GM18517 (cell line): ENCODE measurements around the gene NUPR1.
"Not testable (repeated sequence)": the region's sequence is repeated elsewhere in the genome, so short reads cannot be mapped to it uniquely, and the experiment has no call there.

Source experiments
- ATAC-seq: cut with Tn5 transposase; IDR thresholded peaks from one replicate; pipeline ENCODE4 v1.9.1; 2021; ENCODE audit warnings: mild to moderate bottlenecking, moderate library complexity; ENCODE audit not compliant: unreplicated experiment

NUPR1 gene

GRCh38 chr16:28538733-28539596, at the start of gene NUPR1:
Gene NUPR1, minus strand, starts transcription at chr16:28538974. Its CDS starts 67 bp downstream, at chr16:28538907.
- no peak for ATAC-seq

GRCh38 chr16:28587386-28587785, 48.6 kb upstream of the NUPR1 start:
- no peak for ATAC-seq

GRCh38 chr16:28586466-28586865, 47.7 kb upstream of the NUPR1 start:
- ATAC-seq = no peak

GRCh38 chr16:28585674-28586073, 46.9 kb upstream of the NUPR1 start:
- no peak for ATAC-seq

- no peak for ATAC-seq
Observed at GRCh38 chr16:28580726-28581315, 42.0 kb upstream of the NUPR1 start.

GRCh38 chr16:28575446-28576109, 36.8 kb upstream of the NUPR1 start:
- ATAC-seq = no peak

- no peak for ATAC-seq
Observed at GRCh38 chr16:28574925-28575324, 36.2 kb upstream of the NUPR1 start.

GRCh38 chr16:28573738-28574718, 35.3 kb upstream of the NUPR1 start:
- no peak for ATAC-seq

GRCh38 chr16:28572696-28573510, 34.1 kb upstream of the NUPR1 start:
- no peak for ATAC-seq

GRCh38 chr16:28569968-28570752, 31.4 kb upstream of the NUPR1 start:
- no peak for ATAC-seq

GRCh38 chr16:28569021-28569420, 30.2 kb upstream of the NUPR1 start:
- ATAC-seq = no peak

- ATAC-seq = no peak
Observed at GRCh38 chr16:28567292-28567691, 28.5 kb upstream of the NUPR1 start.

- ATAC-seq = not testable (repeated sequence)
Observed at GRCh38 chr16:28566233-28566925, 27.6 kb upstream of the NUPR1 start.

GRCh38 chr16:28563218-28563617, 24.4 kb upstream of the NUPR1 start:
- ATAC-seq = no peak

GRCh38 chr16:28562199-28562598, 23.4 kb upstream of the NUPR1 start:
- no peak for ATAC-seq

- no peak for ATAC-seq
Observed at GRCh38 chr16:28561557-28562187, 22.9 kb upstream of the NUPR1 start.

GRCh38 chr16:28558456-28558855, 19.7 kb upstream of the NUPR1 start:
- no peak for ATAC-seq

GRCh38 chr16:28556914-28557320, 18.1 kb upstream of the NUPR1 start:
- ATAC-seq = no peak
